Measurements from ENCODE around the gene METAP1D. TPM values are rescaled to one million over a fixed set of nuclear protein-coding genes. Genes with fewer than 3 reads are reported as not detected.

The METAP1D gene
- total and polyA plus RNA-seq, 2 of the 4 experiments (the other 2 are of a cell fraction) = 3.4 to 5.5 TPM

DNA sequence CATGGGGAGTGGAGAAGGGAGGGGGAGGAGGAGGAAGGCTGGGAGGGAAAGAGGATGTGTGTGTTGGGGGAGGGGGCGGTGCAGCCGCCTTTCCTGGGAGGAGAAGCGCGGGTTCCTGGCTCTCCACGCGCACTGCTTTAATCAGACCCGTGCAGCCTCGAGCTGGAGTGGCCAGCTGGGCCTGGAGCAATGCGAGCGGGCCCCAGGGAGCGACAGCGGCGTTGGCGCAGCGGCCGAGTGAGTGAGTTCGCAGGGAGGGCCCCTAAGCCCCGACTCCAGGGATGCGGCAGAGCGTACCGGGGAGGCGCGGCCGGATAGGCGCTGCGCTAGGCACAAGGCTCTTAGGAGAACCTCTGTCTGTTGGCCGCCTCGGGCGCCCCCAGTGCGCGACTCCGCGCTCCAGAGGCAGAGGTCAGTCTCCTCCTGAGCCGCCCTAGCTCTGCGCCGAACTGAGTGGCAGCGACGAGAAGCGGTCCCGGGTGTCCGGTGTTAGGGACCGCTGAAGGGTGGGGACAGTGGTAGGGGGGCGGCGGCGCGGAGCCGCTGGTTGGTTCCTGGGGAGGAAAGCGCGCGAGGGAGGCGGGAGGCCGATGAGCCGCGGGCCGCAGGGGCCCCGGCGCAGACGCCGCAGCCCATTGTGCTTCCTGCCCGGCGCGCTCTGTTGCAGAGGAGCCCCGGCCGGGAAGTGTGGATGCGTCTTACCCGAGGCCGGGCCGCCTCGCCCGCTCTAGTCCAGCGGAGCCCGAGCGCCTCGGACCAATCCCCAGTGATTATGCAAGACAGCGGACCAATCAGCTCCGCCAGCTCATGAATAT is 85.1 kb downstream of the METAP1D start:
- no peak overlapping the region for H4K5ac ChIP-seq (ENCODE audit: low read depth, low read length)
- no peak overlapping the region for H4K91ac ChIP-seq (ENCODE audit: insufficient read depth, low read depth, low read length)
- H2AK9ac ChIP-seq (replicated peaks; ENCODE audit: low read depth, low read length, poor library complexity) = peak overlapping the region; percentile 7
- H3K4me3 ChIP-seq (ENCODE audit: insufficient read depth, low read depth, low read length) = peak overlapping the region; percentile 56
- no peak overlapping the region for H3K14ac ChIP-seq (replicated peaks; ENCODE audit: low read depth, low read length)
- H3K4ac ChIP-seq (ENCODE audit: low read depth, low read length) = no peak overlapping the region; the same call in 1 of the 2 replicates
- H3K36me3 ChIP-seq (ENCODE audit: control insufficient read depth, insufficient read depth, low read length) = no peaks in the 10 kb centered on the region
- no peak overlapping the region for H3K56ac ChIP-seq (ENCODE audit: extremely low read depth, insufficient read depth, low read length)
- in situ Hi-C loops (cut with MboI; ENCODE audit: low sequenced_read_pairs) (no loop called here), dilution Hi-C loops (cut with HindIII; ENCODE audit: low sequenced_read_pairs, unreplicated experiment) (no loop called here), intact Hi-C loops (cut with micrococcal nuclease) (loop anchor here (5.0 kb wide), 2 partner anchors 48 to 88 kb away; partner anchors contain the start of gene METAP1D)
- no peak overlapping the region for H2BK120ac ChIP-seq (ENCODE audit: low read depth, low read length)
- H4K8ac ChIP-seq (ENCODE audit: low read depth in 2 of 2, low read length in 2 of 2) = peak overlapping the region in 1 of 2 experiments; percentile 13; a peak in 1 of 4 replicates
- ChIA-PET POLR2A (ENCODE audit: unreplicated experiment) (interaction anchor here (0.5 kb wide), 2 partner anchors 12 to 39 kb away, joined by 3 to 11 read pairs; no protein-coding TSS in a partner anchor), CTCF (interaction anchor here (0.7 kb wide), 1 partner anchor 42 kb away, joined by 3 read pairs; no protein-coding TSS in a partner anchor)
- BruUV-seq (replicated peaks) = no TSS peak
- H3K9me1 ChIP-seq (ENCODE audit: insufficient read depth, low read length) = no peaks in the 10 kb centered on the region
- peak; percentile 94 for ATAC-seq (ENCODE audit: low read depth)
- H2AFZ ChIP-seq (replicated peaks; ENCODE audit: low read length, poor library complexity) = peak overlapping the region; percentile 89
- 0 out of 2 replicates have a peak, but pooled peaks cover 5% of the 10 kb centered on the region for H4K20me1 ChIP-seq (ENCODE audit: insufficient read depth, low read length)
- H3K27me3 ChIP-seq (ENCODE audit: control insufficient read depth, insufficient read depth, low read length) = peaks cover 85% of the 10 kb centered on the region
- WGBS, 2 experiments (ENCODE audit: extremely low coverage in 2 of 2, insufficient read length in 1 of 2) = 1% methylated on average over 36 of the region's 76 CpGs; no CpG with 5 or more reads in 1 of the 2 experiments
- peak; percentile 96 for DNase-seq
- no peak overlapping the region for H2BK15ac ChIP-seq (ENCODE audit: low read depth, low read length)
- no peak overlapping the region for H3K23ac ChIP-seq (ENCODE audit: low read depth, low read length)
- peaks cover 16% of the 10 kb centered on the region for H3K9me3 ChIP-seq (ENCODE audit: control insufficient read depth, insufficient read depth, low read length)
- no peak overlapping the region for H2AK5ac ChIP-seq (ENCODE audit: low read depth, low read length)
- H3K18ac ChIP-seq (ENCODE audit: low read depth, low read length) = no peak overlapping the region
- TF ChIP-seq CEBPB (IDR thresholded peaks at IDR 0.05; ENCODE audit: low read depth, low read length) (peak; percentile 97), FOS (IDR thresholded peaks at IDR 0.05; ENCODE audit: low read depth, low read length) (peak; percentile 6; the same call in 1 of the 2 replicates), MXI1 (IDR thresholded peaks at IDR 0.05; ENCODE audit: borderline replicate concordance, low read depth, low read length) (no peak), MAZ (IDR thresholded peaks at IDR 0.05; ENCODE audit: borderline replicate concordance, low read depth, low read length) (peak; percentile 47; the same call in 1 of the 2 replicates), RAD21 (IDR thresholded peaks at IDR 0.05; ENCODE audit: low read length) (no peak), USF2 (IDR thresholded peaks at IDR 0.05; ENCODE audit: low read depth, low read length) (no peak), POLR2A (IDR thresholded peaks at IDR 0.05; ENCODE audit: low read depth, low read length) (peak; percentile 81)
- TF ChIP-seq, protein P1, sequence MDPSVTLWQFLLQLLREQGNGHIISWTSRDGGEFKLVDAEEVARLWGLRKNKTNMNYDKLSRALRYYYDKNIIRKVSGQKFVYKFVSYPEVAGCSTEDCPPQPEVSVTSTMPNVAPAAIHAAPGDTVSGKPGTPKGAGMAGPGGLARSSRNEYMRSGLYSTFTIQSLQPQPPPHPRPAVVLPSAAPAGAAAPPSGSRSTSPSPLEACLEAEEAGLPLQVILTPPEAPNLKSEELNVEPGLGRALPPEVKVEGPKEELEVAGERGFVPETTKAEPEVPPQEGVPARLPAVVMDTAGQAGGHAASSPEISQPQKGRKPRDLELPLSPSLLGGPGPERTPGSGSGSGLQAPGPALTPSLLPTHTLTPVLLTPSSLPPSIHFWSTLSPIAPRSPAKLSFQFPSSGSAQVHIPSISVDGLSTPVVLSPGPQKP (IDR thresholded peaks at IDR 0.05; ENCODE audit: borderline replicate concordance, low read depth, low read length) = no peak
- H2BK20ac ChIP-seq (ENCODE audit: low read depth, low read length) = no peak overlapping the region
- H3K79me1 ChIP-seq (ENCODE audit: low read depth in 1 of 2, low read length in 2 of 2) = no peaks in the 10 kb centered on the region
- peak overlapping the region; percentile 39 for H3K9ac ChIP-seq (ENCODE audit: low read depth, low read length)
- peak overlapping the region; percentile 73 for H3K4me2 ChIP-seq (ENCODE audit: low read depth, low read length)
- no peaks in the 10 kb centered on the region; the same call in 1 of the 2 replicates for H3K4me1 ChIP-seq (ENCODE audit: control insufficient read depth, insufficient read depth, low read length)
- H2BK5ac ChIP-seq (ENCODE audit: low read depth, low read length, poor library complexity, severe bottlenecking) = no peak overlapping the region
- H3K27ac ChIP-seq (ENCODE audit: insufficient read depth, low read length) = peak overlapping the region; percentile 3; the same call in 1 of the 2 replicates
